DMS153 (cell line): ENCODE results near the gene ITGA3.
"Not testable (repeated sequence)": the region's sequence is repeated elsewhere in the genome, so short reads cannot be mapped to it uniquely, and the experiment has no call there.

Source experiments
- DNase-seq: peaks from one replicate; lab custom pipeline; 2025; lab: John Stamatoyannopoulos, UW

Gene ITGA3

DNA sequence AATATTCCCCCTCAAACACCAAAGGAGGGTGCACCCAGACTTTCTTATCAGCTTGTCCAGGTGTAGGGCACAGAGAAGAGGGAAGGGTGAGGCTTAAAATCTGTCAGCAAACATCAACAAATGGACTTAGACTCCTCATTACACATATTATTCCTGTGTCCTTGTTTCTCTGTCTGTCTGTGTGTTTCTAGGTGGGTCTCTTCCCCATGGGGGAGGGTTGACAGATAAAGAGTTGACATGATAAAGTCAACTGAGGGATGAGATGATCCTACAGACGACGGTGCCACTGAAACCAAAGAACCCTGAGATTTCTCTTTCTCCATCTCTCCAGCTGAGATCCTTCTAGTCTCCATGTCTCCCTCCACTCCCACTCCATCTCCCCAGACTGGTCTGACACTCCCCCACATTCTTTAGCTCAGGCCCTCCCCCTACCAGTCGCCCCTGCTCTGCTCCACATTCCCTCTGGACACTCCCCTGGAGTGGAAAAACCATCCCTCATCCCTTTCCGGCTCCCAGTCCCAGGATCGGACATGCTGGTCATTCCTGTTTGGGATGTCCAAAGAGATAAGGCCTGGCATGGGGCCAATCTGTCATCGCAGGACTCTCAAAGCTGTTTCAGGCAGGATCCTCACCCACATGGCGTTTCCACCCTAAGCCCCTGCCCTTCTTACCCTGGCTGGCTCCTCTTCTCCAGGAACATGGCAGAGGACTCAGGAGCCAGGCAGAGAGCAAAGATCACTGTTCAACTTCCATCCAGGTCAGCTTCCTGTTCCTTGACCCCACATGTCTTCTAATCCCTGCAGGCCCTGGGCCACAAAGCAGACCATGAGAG lies 2.9 kb upstream of the ITGA3 start:
- DNase-seq = no peak

DNA sequence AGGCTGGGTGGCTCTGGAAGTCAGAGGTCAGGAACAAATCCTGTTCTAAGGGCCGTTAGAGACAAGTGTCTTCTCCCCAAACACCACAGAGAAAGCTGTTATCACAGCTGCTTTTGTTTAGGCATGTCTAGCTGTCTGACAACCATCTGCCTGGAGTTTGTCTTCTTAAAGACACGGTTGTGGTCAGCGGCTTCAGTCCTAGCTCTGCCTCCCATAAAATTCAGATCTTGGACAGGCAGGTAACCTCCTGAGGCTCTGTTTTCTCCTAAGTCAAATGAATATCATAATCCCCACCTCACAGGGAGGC lies 2.3 kb upstream of the ITGA3 start:
- no peak for DNase-seq

DNA sequence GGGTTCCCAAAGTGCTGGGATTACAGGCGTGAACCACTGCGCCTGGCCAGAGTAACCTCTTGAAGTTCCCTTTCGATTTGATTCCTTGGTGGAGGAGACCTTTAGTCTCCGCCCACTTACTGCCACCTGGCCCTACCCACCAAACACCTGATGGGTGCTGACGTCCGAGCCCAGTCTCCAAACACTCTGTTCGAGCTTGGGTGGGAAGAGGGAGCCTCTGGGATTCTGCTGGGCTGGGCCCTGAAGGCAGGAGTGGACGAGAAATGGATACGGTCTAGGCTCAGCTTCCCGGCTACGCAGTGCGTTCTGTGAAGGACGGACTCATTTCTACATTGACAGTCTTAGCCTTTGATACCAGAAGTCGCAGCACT lies 870 bp upstream of the ITGA3 start:
- DNase-seq = peak; percentile 88

DNA sequence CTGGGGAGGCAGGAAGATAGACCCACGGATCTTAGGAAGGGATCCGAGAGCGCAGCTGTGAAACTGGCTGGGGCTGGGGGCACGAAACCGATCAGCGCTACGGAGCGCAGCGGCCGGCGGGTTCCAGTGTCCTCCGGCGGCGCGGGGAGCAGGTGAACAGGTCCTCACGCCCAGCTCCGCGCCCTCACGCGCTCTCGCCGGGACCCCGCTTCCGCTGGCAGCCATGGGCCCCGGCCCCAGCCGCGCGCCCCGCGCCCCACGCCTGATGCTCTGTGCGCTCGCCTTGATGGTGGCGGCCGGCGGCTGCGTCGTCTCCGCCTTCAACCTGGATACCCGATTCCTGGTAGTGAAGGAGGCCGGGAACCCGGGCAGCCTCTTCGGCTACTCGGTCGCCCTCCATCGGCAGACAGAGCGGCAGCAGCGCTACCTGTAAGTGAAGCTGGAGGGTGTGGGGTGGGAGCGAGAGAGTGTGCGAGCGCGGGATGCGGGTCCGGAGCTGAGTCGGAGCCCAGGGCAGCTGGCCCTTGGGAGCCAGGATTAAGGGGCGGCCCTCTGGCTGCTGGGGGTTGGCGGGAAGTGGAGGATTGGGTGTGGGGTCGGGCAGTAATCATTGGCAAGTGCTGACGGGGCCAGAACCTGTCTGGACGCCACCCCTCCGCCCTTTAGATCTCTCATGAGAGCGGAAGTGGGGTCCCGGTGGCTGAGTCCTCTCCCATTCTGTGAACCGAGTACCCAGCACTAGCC lies 479 bp downstream of the ITGA3 start:
- peak; percentile 74 for DNase-seq

DNA sequence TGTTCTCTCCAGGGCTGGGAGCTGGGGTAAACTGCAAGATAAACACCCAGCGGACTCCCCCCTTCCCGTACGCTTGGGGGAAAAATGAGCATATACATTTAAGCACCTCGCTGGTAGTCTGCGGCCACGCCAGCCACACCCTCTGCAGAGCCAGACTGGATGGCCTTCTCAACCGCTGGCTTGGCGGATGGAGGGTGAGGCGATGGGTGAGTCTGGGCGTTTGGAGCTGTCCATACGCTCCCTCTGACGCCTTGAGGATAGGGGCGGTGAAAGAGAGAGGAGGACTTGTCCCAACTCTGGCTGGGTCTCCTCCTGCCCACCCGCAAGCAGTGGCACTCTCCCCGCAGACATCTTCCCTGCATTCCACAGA lies 1.0 kb downstream of the ITGA3 start:
- no peak for DNase-seq

DNA sequence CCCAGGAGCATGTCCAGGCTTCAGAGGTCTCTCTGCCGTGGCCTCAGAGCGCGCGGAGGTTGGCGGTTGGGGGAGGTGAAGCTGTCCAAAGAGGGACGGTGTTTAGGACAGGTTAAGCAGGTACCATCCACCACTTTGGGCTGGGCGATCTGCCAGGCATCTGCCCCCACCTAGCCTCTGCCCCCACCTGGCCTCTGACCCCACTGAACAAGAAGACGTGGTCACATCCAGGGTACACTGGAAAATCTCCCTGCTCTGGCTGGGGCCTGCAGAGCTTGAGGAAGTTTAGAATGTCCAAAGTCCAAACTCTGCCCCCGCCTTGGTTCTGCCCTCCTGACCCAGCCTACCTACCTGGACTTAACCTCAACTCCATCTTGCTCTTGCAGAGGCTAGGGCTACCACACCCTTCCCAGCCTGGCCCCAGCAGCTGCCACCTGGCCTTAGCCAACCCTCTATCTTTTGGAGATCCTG lies 1.6 kb downstream of the ITGA3 start:
- no peak for DNase-seq

DNA sequence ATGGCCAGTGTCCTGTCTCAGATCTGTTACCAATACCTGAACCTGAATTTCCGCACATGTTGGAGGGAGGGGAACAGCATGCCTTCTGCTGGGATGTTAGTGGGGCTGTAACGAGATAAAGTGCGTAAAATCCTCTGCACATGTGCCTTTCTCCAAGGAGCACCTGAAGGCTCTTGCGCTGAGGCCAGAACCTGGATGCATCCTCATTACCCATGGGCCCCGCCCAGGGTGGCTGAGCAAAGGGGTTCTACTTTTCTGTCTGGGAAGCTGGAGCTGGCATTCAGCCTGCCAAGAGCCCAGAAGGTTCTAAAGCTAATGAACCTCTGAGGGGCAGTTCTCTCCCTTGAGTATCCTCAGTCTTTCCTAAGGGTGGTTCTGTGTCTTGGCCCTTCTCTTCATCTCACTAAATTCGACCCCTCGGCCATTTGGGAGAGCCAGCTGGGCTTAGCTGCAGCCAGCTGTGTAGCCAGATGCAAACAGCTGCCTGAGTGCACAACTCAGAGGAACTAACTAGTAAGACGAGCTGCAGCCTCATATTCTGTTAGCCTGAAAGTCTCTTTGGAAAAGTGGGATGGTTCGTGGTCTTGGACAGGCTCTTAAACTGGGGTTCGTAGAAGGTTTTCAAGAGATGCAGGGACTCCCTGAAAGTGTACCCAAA lies 2.5 kb downstream of the ITGA3 start:
- DNase-seq = no peak

DNA sequence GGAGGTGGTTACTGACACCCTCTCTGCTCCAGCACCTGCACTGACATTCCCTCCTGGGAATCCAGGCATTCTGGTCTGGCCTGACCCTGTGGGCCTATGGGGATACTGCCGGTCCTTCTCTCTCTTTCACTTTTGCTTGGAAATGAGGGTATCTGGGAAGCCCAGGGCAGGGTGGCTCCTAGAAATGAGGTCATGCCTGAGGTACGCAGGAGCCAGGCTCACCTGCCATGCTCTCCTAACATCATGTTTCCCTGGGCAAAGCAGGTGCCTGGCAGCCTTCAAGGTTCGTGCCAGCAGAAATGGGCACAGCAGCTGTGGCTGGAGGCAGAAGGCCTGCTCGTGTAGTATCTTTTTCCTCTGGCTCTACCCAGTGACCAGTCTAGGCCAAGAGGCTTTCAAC lies 3.3 kb downstream of the ITGA3 start:
- no peak for DNase-seq

DNA sequence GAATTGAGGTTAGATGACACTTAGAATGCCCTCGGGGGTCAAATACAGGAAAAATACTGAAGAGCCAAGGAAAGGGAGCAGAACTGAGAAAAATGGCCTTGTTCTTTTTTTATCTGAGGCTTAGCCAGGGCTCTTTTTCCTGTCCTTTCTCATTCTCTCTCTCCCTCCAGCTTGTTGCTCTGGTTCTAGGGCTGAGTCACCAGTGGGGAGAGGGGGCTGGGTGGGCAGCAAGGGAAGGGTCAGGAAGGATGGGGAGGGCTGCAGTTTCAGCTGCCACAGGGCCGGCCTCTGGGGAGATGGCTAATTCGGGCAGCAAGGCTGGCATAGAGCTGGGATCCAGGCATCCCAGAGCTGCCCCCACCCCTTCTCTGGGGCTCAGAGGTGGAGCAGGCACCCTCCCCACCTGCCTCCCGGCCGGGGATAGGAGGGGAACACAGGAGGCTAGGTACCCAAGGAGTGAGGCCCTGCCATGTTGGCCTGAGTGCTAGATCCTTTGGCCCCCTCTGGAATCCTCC lies 3.9 kb downstream of the ITGA3 start:
- DNase-seq = no peak

DNA sequence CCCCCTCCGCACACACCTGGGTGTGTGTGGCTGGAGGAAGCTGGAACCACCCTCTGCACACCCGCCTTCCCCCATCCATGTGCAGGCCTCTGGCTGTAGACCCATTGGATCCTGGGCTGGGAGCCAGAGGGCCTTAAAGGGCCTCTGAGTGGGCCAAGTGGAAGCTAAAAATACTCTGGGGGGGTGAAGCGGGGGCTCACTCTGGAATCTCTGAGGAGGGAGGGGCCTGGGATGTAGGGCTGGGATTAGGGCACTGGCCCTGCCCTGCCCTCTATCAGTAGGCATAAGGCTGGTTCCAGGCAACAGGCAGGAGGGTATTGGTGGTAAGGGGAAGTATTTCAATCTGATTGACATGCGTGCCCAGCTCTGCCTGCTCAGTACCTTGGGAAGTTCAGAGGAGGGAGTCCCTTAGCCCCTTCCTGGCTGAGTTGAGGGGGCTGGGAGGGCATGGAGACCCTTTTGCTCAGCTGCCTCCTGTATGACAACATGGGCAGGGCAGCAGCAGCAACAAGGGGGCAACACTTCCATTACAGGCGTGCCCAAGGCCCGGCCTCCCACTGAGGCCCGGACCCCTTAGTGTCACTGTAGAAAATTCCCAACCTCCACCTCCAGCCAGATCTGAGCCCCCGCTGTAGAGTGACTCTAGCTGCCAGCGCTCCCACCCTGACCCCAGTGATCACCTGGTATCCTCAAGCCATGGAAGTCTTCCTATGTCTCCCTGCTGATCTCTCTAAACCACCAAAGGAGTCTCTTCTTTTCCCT lies 5.2 kb downstream of the ITGA3 start:
- DNase-seq = no peak

DNA sequence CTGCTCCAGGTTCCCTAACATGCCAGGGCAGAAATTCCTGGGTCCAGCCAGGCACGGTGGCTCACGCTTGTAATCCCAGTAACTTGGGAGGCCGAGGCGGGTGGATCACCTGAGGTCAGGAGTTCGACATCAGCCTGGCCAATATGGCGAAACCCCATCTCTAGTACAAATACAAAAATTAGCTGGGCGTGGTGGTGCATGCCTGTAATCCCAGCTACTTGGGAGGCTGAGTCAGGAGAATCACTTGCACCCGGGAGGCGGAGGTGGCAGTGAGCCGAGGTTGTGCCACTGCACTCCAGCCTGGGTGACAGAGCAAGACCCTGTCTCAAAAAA lies 5.8 kb downstream of the ITGA3 start:
- DNase-seq = not testable (repeated sequence)

DNA sequence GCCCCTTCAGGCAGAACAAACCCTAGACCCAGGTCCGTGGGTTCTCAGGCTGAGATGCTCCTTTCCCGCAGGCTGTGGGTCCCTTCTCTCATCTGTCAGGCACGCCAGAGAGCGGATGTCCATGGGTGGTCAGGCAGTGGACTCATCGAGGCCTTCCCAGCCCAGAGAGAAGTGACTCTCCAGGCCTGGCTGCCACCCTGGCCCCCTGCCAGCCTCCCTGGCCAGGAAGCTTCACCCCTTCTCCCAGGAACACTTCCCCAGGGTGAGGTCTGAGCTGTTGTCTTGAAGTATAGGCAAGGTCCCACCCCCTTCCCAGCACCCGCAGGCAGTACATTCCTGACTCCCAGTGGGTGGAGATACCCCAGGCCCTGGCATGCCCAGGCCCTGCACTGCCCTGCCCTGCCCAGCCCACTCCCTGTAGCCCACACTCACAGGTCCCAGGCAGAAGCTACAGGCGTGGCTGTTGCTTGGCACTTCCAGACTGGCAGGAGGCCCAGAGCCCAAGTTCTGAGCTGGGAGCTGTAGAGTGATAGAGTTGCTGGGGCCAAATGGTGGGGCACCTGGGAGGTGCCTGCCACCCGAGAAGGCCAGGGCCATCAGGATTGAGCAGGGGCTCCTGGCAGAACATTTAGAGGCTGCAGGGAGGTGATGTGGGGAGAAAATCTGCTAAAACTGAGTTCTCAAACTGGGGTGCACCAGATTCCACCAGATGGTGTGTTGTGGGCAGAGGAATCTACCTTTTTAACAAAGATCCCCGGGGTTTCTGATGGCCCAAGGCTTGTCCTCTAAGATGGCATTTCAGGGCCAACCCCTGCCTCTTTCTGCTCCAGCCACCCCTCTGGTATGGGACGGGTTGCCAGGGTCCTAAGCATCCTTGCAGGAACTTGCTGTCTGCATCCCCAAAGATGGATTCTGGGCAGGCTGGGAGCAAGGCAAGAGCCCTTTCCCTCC lies 6.7 kb downstream of the ITGA3 start:
- peak; percentile 30 for DNase-seq

DNA sequence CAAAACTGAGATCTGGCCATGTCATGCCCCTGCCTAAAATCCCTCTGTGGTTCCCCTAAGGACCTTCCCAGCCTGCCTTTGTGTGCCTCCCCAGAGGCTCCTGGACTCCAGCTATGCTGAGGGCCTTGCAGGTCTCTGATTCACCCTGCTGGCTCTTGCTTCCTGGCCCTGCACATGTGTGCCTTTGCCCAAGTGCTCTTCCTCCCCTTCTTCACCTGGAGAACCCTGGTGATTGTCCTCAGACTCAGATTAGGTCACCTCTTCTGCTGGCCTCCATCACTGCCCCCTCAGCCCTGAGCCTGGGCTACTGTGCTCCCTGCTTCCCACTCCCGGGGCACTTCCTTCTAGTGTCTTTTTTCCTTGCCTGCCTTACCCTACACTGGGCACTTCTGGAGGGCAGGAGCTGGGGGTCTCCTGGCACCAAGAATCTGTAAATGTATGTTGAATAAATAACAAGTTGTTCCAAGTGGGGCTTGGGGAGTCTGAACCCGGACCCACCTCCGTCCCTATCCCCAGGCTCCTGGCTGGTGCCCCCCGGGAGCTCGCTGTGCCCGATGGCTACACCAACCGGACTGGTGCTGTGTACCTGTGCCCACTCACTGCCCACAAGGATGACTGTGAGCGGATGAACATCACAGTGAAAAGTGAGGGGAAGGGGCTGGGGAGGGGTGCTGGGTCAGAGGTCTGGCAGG lies 7.8 kb downstream of the ITGA3 start:
- DNase-seq = no peak

DNA sequence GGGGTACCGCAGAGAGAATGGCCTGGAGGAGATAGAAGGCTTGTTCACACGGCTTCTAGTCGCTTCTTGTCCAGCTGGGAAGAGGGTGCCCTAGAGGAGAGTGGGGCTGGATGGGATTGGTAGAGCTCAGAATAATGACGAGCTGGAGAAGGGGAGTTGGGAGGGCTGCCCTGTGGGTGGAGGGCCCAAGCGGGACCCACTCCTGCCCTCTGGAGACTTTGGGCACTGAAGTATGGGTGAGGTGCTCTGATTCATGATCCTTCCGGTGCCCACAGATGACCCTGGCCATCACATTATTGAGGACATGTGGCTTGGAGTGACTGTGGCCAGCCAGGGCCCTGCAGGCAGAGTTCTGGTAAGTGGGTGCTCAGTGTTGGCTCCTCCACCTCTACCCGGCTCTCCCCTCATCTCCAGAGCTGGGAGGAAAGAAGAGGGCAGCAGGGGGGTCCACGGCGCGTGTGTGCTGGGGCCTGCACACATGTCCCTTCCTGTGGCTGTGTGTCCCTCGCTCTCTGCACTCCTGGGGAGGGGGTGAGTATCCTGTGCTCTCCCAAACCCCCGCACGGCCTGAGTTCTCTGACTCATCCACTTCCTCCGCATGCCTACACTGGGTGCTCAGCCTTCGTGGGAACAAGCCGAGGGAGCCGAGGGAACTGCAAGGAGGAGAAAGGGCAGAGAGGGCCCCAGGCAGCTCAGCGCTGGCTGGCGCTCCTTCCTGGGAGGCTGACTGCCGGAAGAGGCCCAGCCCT lies 8.5 kb downstream of the ITGA3 start:
- no peak for DNase-seq

DNA sequence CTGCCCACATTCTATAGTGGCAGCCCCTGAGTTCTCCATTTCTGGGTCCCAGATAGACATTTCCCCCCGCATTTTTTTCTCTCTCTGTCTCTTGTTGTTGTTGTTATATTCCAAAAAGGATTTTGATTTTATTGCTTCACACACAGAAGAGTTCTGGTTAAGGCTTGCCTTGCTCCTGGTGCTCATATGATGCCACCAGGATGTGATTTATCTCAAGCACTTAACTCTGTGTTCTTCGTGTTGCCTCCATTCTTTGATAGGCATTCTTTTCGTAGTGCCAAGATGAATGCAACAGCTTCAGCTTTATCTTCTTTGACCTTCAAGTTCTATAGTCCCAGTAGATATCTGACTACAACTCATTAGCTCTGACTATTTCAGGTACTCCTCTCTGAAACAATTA lies 9.1 kb downstream of the ITGA3 start:
- no peak for DNase-seq

DNA sequence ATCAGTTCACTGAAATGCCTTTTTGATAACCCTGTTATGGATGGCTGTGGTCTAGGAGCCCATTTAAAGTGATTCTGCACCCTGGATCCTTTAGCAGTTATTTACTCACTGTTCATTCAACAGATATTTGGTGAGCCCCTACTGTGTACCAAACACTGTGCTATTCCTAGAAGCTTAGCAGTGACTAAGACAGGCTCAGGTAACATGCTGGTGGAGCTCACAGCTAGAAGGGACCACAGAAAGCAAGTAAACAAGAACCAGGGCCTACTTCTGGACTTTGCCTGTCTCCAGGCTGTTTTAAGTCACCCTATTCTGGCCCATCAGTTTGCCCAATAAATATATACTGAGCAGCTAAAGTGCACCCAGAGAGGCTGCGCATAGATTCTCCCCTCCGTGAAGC lies 11.1 kb downstream of the ITGA3 start:
- DNase-seq = no peak

DNA sequence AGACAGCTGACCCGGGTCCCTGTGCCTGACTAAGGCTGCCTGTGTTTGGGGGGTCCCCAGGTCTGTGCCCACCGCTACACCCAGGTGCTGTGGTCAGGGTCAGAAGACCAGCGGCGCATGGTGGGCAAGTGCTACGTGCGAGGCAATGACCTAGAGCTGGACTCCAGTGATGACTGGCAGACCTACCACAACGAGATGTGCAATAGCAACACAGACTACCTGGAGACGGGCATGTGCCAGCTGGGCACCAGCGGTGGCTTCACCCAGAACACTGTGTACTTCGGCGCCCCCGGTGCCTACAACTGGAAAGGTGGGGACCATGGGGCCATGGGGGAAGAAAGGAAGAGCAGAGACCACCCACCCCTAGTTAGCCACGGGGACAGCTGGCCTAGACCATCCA lies 12.1 kb downstream of the ITGA3 start:
- no peak for DNase-seq

DNA sequence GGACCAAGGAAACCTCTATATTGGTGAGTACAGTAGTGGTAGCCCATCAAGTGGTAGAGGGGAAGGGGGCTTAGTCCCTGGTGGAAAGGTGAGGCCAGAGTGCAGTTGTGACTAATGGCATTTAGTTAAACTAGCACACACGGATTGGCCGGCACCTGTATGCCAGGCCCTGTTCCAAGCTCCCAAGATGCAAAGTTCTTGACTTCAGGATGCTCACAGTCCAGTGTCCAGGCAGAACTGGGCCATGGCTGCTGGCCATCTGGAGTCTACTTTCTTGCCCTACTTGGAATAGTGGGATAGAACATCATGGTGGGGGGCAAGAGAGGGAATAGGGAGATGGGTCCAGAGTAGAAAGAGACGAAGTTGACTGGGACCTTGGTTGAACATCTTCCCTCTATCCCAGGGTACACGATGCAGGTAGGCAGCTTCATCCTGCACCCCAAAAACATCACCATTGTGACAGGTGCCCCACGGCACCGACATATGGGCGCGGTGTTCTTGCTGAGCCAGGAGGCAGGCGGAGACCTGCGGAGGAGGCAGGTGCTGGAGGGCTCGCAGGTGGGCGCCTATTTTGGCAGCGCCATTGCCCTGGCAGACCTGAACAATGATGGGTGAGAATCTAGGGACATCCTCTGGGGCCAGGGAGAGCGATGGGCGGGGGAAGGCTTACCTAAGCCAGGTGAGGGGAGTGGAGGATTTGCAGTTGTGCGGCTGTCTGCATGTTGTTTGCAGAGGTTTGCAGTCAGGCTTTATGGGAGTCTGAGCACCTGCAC lies 15.2 kb downstream of the ITGA3 start:
- DNase-seq = no peak

DNA sequence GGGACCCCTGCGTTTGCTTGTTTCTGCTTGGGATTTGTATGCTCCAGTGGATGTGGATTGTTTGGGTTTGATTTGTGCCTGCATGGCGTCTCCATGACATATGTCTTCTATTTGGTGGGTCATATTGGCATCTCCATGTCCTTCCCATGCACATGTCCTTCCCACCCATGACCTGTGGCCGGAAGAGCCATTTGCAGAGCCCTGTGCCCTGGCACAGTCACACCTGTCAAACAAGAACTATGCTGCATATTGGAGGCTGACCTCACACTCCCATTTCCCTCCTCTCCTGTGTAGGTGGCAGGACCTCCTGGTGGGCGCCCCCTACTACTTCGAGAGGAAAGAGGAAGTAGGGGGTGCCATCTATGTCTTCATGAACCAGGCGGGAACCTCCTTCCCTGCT lies 15.8 kb downstream of the ITGA3 start:
- DNase-seq = no peak
